MCF 10A (cell line): Measurements from ENCODE around the gene STARD9. TPM values are rescaled to one million over a fixed set of nuclear protein-coding genes. Genes with fewer than 3 reads are reported as not detected.

Experiments used
- BruUV-seq: library from RNA; stranded (reverse); fragments of 400-500 nt; replicated peaks from 2 replicates; lab custom pipeline; 2021; lab: Mats Ljungman, UMichigan
- CTCF ChIA-PET: fragments of 300-600 bp; sonication (Branson Sonifier 250); formaldehyde crosslinking; extraction: SDS; loops from one replicate; lab custom pipeline; 2021; ENCODE audit warnings: antibody characterized with exemption, inconsistent platforms; lab: Yijun Ruan, JAX
- POLR2A ChIA-PET: fragments of 300-600, 350-650 bp; sonication (Branson Sonifier 250); formaldehyde crosslinking; extraction: SDS; loops from one replicate; lab custom pipeline; 2020; ENCODE audit warnings: antibody characterized with exemption, inconsistent platforms; lab: Yijun Ruan, JAX
- DNase-seq: peaks from one replicate; pipeline ENCODE4 v3.0.0-alpha.2; 2018; ENCODE audit not compliant: unreplicated experiment
- H3K27ac Mint-ChIP-seq: one replicate; pipeline ENCODE4 v1.8.0; 2022; ENCODE audit warnings: mild to moderate bottlenecking, low read depth, mixed read lengths; ENCODE audit not compliant: unreplicated experiment
- H3K27me3 Mint-ChIP-seq: one replicate; pipeline ENCODE4 v1.8.0; 2022; ENCODE audit warnings: mixed read lengths; ENCODE audit not compliant: insufficient read depth, unreplicated experiment
- H3K36me3 Mint-ChIP-seq: one replicate; pipeline ENCODE4 v1.8.0; 2022; ENCODE audit warnings: mild to moderate bottlenecking, moderate library complexity, mixed read lengths; ENCODE audit not compliant: insufficient read depth, unreplicated experiment
- H3K4me1 Mint-ChIP-seq: one replicate; pipeline ENCODE4 v1.8.0; 2022; ENCODE audit warnings: mixed read lengths; ENCODE audit not compliant: insufficient read depth, unreplicated experiment
- H3K4me3 Mint-ChIP-seq: one replicate; pipeline ENCODE4 v1.8.0; 2022; ENCODE audit warnings: mild to moderate bottlenecking, moderate library complexity, mixed read lengths; ENCODE audit not compliant: unreplicated experiment
- H3K9me3 Mint-ChIP-seq: one replicate; pipeline ENCODE4 v1.8.0; 2022; ENCODE audit warnings: mixed read lengths; ENCODE audit not compliant: unreplicated experiment
- intact Hi-C: fragments of 100-400 bp; cut with micrococcal nuclease; formaldehyde crosslinking; loops from 2 replicates; pipeline ENCODE4 v1.14.1; 2022
- total RNA-seq: library from RNA; stranded (reverse); gene quantifications from 2 replicates; pipeline ENCODE4 v1.2.3, GENCODE V29; 2022
- TF ChIP-seq, protein P1 (sequence below): fragments of 200-600 bp; IDR thresholded peaks from one replicate; pipeline ENCODE4 v1.8.0; 2022; ENCODE audit warnings: antibody characterized with exemption, mild to moderate bottlenecking; ENCODE audit not compliant: unreplicated experiment

The STARD9 gene
- total RNA-seq, 1 experiment from 2014 or later: 2.0 TPM

- ChIA-PET POLR2A (no interaction called here), CTCF (interaction anchor here (0.6 kb wide), 1 partner anchor 181 kb away, joined by 4 read pairs; no protein-coding TSS in a partner anchor)
- Mint-ChIP-seq H3K9me3 (no peaks in the 10 kb centered on the region), H3K27me3 (no peaks in the 10 kb centered on the region), H3K4me3 (no peak overlapping the region), H3K36me3 (peaks cover 38% of the 10 kb centered on the region), H3K4me1 (no peaks in the 10 kb centered on the region), H3K27ac (no peak overlapping the region)
- intact Hi-C loops: no loop called here
- no peak for DNase-seq
- BruUV-seq: no TSS peak
- TF ChIP-seq, protein P1, sequence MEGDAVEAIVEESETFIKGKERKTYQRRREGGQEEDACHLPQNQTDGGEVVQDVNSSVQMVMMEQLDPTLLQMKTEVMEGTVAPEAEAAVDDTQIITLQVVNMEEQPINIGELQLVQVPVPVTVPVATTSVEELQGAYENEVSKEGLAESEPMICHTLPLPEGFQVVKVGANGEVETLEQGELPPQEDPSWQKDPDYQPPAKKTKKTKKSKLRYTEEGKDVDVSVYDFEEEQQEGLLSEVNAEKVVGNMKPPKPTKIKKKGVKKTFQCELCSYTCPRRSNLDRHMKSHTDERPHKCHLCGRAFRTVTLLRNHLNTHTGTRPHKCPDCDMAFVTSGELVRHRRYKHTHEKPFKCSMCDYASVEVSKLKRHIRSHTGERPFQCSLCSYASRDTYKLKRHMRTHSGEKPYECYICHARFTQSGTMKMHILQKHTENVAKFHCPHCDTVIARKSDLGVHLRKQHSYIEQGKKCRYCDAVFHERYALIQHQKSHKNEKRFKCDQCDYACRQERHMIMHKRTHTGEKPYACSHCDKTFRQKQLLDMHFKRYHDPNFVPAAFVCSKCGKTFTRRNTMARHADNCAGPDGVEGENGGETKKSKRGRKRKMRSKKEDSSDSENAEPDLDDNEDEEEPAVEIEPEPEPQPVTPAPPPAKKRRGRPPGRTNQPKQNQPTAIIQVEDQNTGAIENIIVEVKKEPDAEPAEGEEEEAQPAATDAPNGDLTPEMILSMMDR: no peak
Observed at GRCh38 chr15:42741710-42742109, 166.3 kb downstream of the STARD9 start.

DNA sequence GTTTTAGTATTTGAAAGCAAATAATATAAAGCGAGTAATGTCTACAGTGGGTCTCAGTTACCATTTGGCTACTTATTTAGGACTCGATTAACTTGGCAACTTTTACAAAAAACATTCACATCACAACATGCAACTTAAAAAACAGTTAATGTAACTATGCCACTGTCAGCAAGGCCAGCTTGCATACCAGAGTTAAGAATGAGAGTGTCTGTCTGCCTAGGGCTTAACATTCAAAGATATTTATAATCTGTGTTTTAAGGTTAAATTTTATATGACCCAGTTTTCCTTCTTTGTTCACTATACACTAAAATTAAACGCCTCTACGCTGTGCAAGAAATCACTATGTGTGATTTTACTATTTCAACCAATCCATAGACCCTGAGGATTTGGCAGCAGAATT, 166.7 kb downstream of the STARD9 start:
- H3K9me3 Mint-ChIP-seq: no peaks in the 10 kb centered on the region
- peaks cover 38% of the 10 kb centered on the region for H3K36me3 Mint-ChIP-seq
- no peaks in the 10 kb centered on the region for H3K27me3 Mint-ChIP-seq
- no peak overlapping the region for H3K4me3 Mint-ChIP-seq
- ChIA-PET CTCF (interaction anchor here (0.5 to 0.6 kb wide), 2 partner anchors 39 to 181 kb away, joined by 3 to 4 read pairs; no protein-coding TSS in a partner anchor), POLR2A (no interaction called here)
- BruUV-seq: no TSS peak
- TF ChIP-seq, protein P1: no peak
- intact Hi-C loops: no loop called here
- no peak for DNase-seq
- no peaks in the 10 kb centered on the region for H3K4me1 Mint-ChIP-seq
- no peak overlapping the region for H3K27ac Mint-ChIP-seq

DNA sequence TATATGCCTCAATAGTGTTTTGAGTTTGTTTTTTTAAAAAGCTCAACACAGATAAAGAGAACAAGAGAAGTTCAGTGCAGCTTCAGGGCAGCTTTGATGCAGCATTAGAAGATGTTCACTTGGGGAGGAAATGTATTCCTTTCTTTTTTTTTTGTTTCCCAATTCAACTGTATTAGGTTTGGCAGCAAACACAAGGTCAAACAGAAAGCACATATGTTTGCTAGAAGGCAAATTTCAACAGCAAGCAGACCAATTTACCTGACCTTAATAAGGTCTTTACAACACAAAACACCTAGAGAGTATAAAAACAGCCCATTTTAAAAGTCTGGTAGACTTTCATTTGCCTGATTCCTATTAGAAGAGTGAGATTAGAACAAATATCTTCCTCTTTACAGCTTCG, 168.8 kb downstream of the STARD9 start:
- POLR2A ChIA-PET: no interaction called here
- CTCF ChIA-PET: interaction anchor here (0.6 to 0.7 kb wide), 2 partner anchors 182 to 541 kb away, joined by 3 to 4 read pairs; no protein-coding TSS in a partner anchor
- no peak overlapping the region for H3K27ac Mint-ChIP-seq

GRCh38 chr15:42749266-42749665, 173.9 kb downstream of the STARD9 start:
- Mint-ChIP-seq H3K9me3 (no peaks in the 10 kb centered on the region), H3K27me3 (no peaks in the 10 kb centered on the region), H3K36me3 (peaks cover 38% of the 10 kb centered on the region), H3K4me1 (no peaks in the 10 kb centered on the region), H3K27ac (no peak overlapping the region), H3K4me3 (no peak overlapping the region)
- POLR2A ChIA-PET: no interaction called here
- CTCF ChIA-PET: interaction anchor here (1.1 kb wide), 1 partner anchor 12 kb away, joined by 5 read pairs; no protein-coding TSS in a partner anchor
- no TSS peak for BruUV-seq
- DNase-seq: no peak
- intact Hi-C loops: no loop called here
- TF ChIP-seq, protein P1: no peak

More for the DNA sequence above, 168.8 kb downstream of the STARD9 start:
- Mint-ChIP-seq H3K9me3 (no peaks in the 10 kb centered on the region), H3K36me3 (peaks cover 45% of the 10 kb centered on the region), H3K4me1 (no peaks in the 10 kb centered on the region), H3K27me3 (no peaks in the 10 kb centered on the region), H3K4me3 (no peak overlapping the region)
- TF ChIP-seq, protein P1: no peak
- intact Hi-C loops: no loop called here
- no TSS peak for BruUV-seq
- no peak for DNase-seq
